HG03565 (cell line): ENCODE data around the gene PPCDC.

Experiments used
- ATAC-seq: cut with Tn5 transposase; IDR thresholded peaks from one replicate; pipeline ENCODE4 v1.9.1; 2021; ENCODE audit warnings: mild to moderate bottlenecking, moderate library complexity; ENCODE audit not compliant: unreplicated experiment

The PPCDC gene

GRCh38 chr15:75023181-75023871 is at the start of gene PPCDC:
TSS of gene PPCDC (plus strand) at chr15:75023590. CDS start at chr15:75028319, 4,729 bp downstream.
- peak; percentile 89 for ATAC-seq

GRCh38 chr15:74976159-74976558 is 47.2 kb upstream of the PPCDC start:
- ATAC-seq, result no peak

- ATAC-seq, result no peak
Observed at GRCh38 chr15:74977599-74977998, 45.8 kb upstream of the PPCDC start.

GRCh38 chr15:74978077-74978476 is 45.3 kb upstream of the PPCDC start:
- ATAC-seq, result no peak

- no peak for ATAC-seq
Observed at GRCh38 chr15:74978503-74978902, 44.9 kb upstream of the PPCDC start.

GRCh38 chr15:74982183-74982582 is 41.2 kb upstream of the PPCDC start:
- no peak for ATAC-seq

GRCh38 chr15:74983725-74984231 is 39.6 kb upstream of the PPCDC start:
- ATAC-seq, result no peak

GRCh38 chr15:74988007-74988800 is 35.2 kb upstream of the PPCDC start:
- ATAC-seq, result no peak

GRCh38 chr15:74989527-74989926 is 33.9 kb upstream of the PPCDC start:
- no peak for ATAC-seq

GRCh38 chr15:74992619-74993018 is 30.8 kb upstream of the PPCDC start:
- no peak for ATAC-seq

- no peak for ATAC-seq
Observed at GRCh38 chr15:74994236-74994635, 29.2 kb upstream of the PPCDC start.

- no peak for ATAC-seq
Observed at GRCh38 chr15:74994685-74995084, 28.7 kb upstream of the PPCDC start.

GRCh38 chr15:74995182-74995778 is 28.1 kb upstream of the PPCDC start, which contains the start of gene SCAMP5:
TSS of gene SCAMP5 (plus strand) at chr15:74995563. CDS start at chr15:75011840, 16,277 bp downstream.
- ATAC-seq, result peak; percentile 77

GRCh38 chr15:74995779-74996765 is 27.3 kb upstream of the PPCDC start:
- no peak for ATAC-seq

- ATAC-seq, result no peak
Observed at GRCh38 chr15:74997141-74997540, 26.2 kb upstream of the PPCDC start.

- ATAC-seq, result no peak
Observed at GRCh38 chr15:74997543-74997942, 25.8 kb upstream of the PPCDC start.

- ATAC-seq, result no peak
Observed at GRCh38 chr15:75001310-75001709, 22.1 kb upstream of the PPCDC start.

- ATAC-seq, result no peak
Observed at GRCh38 chr15:75002398-75002797, 21.0 kb upstream of the PPCDC start.

- ATAC-seq, result no peak
Observed at GRCh38 chr15:75007216-75007615, 16.2 kb upstream of the PPCDC start.

- ATAC-seq, result no peak
Observed at GRCh38 chr15:75008221-75008625, 15.2 kb upstream of the PPCDC start.
